GM23248 (cell line): ENCODE results near the gene ANXA8. TPM values are rescaled to one million over a fixed set of nuclear protein-coding genes. Genes with fewer than 3 reads are reported as not detected.
"Not testable (repeated sequence)": the region's sequence is repeated elsewhere in the genome, so short reads cannot be mapped to it uniquely, and the experiment has no call there.

Experiments used
- DNase-seq: peaks from one replicate; pipeline ENCODE4 v3.0.0-alpha.2; 2015
- H2AFZ ChIP-seq: fragments of 200-600 bp; sonication (generic); 2 replicates; pipeline ENCODE4 v1.6.1; 2016; ENCODE audit warnings: antibody characterized with exemption
- H3F3A ChIP-seq: fragments of 200-600 bp; sonication (generic); 2 replicates; pipeline ENCODE4 v1.6.1; 2016; ENCODE audit warnings: mild to moderate bottlenecking, antibody characterized with exemption, mixed run types; ENCODE audit not compliant: insufficient read depth
- H3K27ac ChIP-seq: fragments of 200-600 bp; sonication (generic); 2 replicates; pipeline ENCODE4 v1.5.1; 2016; ENCODE audit warnings: mild to moderate bottlenecking
- H3K27me3 ChIP-seq: fragments of 200-600 bp; sonication (generic); replicated peaks from 2 replicates; pipeline ENCODE4 v1.6.1; 2016; ENCODE audit warnings: mild to moderate bottlenecking; ENCODE audit not compliant: insufficient read depth
- H3K36me3 ChIP-seq: fragments of 200-600 bp; sonication (generic); 2 replicates; pipeline ENCODE4 v1.6.1; 2016; ENCODE audit warnings: low read depth, mild to moderate bottlenecking
- H3K4me1 ChIP-seq: fragments of 200-600 bp; sonication (generic); 2 replicates; pipeline ENCODE4 v1.6.1; 2016; ENCODE audit warnings: mild to moderate bottlenecking; ENCODE audit not compliant: insufficient read depth
- H3K4me2 ChIP-seq: fragments of 200-600 bp; sonication (generic); one replicate; pipeline ENCODE4 v1.6.1; 2016; ENCODE audit warnings: mild to moderate bottlenecking; ENCODE audit not compliant: unreplicated experiment
- H3K4me3 ChIP-seq: fragments of 200-600 bp; sonication (generic); 2 replicates; pipeline ENCODE4 v1.5.1; 2016; ENCODE audit warnings: mild to moderate bottlenecking
- H3K79me2 ChIP-seq: fragments of 200-600 bp; sonication (generic); 2 replicates; pipeline ENCODE4 v1.6.1; 2016; ENCODE audit warnings: mild to moderate bottlenecking; ENCODE audit not compliant: insufficient read depth
- H3K9ac ChIP-seq: fragments of 200-600 bp; sonication (generic); 2 replicates; pipeline ENCODE4 v1.6.1; 2016; ENCODE audit warnings: mild to moderate bottlenecking
- H3K9me2 ChIP-seq: fragments of 200-600 bp; sonication (generic); 2 replicates; pipeline ENCODE4 v1.6.1; 2016; ENCODE audit warnings: mixed run types, mild to moderate bottlenecking, moderate library complexity; ENCODE audit not compliant: insufficient read depth
- H3K9me3 ChIP-seq: fragments of 200-600 bp; sonication (generic); one replicate; pipeline ENCODE4 v1.6.1; 2017; ENCODE audit warnings: low read depth
- H4K20me1 ChIP-seq: fragments of 200-600 bp; sonication (generic); 2 replicates; pipeline ENCODE4 v1.6.0; 2016; ENCODE audit not compliant: insufficient read depth
- EZH2 ChIP-seq: fragments of 200-600 bp; sonication (generic); IDR thresholded peaks from 2 replicates; pipeline ENCODE4 v1.6.1; 2018; ENCODE audit warnings: antibody characterized with exemption, mild to moderate bottlenecking; ENCODE audit not compliant: insufficient read depth, poor library complexity, severe bottlenecking
- EZH2phosphoT487 ChIP-seq: fragments of 200-600 bp; sonication (generic); IDR thresholded peaks from 2 replicates; pipeline ENCODE4 v1.6.1; 2018; ENCODE audit warnings: antibody characterized with exemption, moderate library complexity, mild to moderate bottlenecking, low read depth; ENCODE audit not compliant: insufficient read depth
- WGBS, 2 experiments: methylation state at CpG; one replicate each; pipeline ENCODE4 v1.1.6; 2015 to 2017; ENCODE audit warnings: low lambda C conversion rate in 2 of 2, low coverage in 1 of 2; ENCODE audit errors: missing lambda C conversion rate in 2 of 2; 5-methylcytosine and 5-hydroxymethylcytosine counted together
- in situ Hi-C: fragments of 300-500 bp; cut with MboI; formaldehyde crosslinking; loops from 2 replicates; pipeline ENCODE4 v1.15.0; 2020
- polyA plus RNA-seq: library from polyadenylated mRNA; unstranded; fragments of >200 nt; fragmentation: Nextera tagmentation; extraction: Ambion mirVana; gene quantifications from 2 replicates; pipeline ENCODE4 v1.2.1, GENCODE V29; 2016
- total RNA-seq: library from RNA; depleted of rRNA; stranded (reverse); fragments of >200 nt; shearing (Covaris generic); gene quantifications from 2 replicates; pipeline ENCODE4 v1.2.3, GENCODE V29; 2014

The ANXA8 gene
- total and polyA plus RNA-seq, 2 experiments from 2014 or later, result 3.4 to 4.5 TPM

- peak overlapping the region; percentile 62 for H2AFZ ChIP-seq
- H3K9me2 ChIP-seq, in situ Hi-C loops, H3F3A ChIP-seq, H3K9me3 ChIP-seq, H4K20me1 ChIP-seq, H3K79me2 ChIP-seq, H3K27me3 ChIP-seq, H3K36me3 ChIP-seq: not testable (repeated sequence)
- WGBS, 2 experiments, result 2 to 9% methylated on average over 17 to 23 of the region's 37 CpGs
- H3K9ac ChIP-seq, result peak overlapping the region; percentile 83
- H3K4me2 ChIP-seq, result peak overlapping the region; percentile 46
- H3K4me3 ChIP-seq, result peak overlapping the region; percentile 33
- H3K4me1 ChIP-seq, result peaks cover 21% of the 10 kb centered on the region
- H3K27ac ChIP-seq, result peak overlapping the region; percentile 95
- peak; percentile 94 for DNase-seq
These were observed 22.6 kb downstream of the ANXA8 start for GRCh38 chr10:47461261-47461687.

- Histone ChIP-seq H3K9me3 (no peaks in the 10 kb centered on the region), H3K9me2 (no peaks in the 10 kb centered on the region), H2AFZ (0 out of 2 replicates have a peak overlapping the region, but pooled peaks have one; percentile 35), H3K79me2 (no peaks in the 10 kb centered on the region), H3K27me3 (no peaks in the 10 kb centered on the region), H3F3A (no peaks in the 10 kb centered on the region), H3K4me1 (peaks cover 21% of the 10 kb centered on the region), H3K4me2 (peak overlapping the region; percentile 55), H3K9ac (peak overlapping the region; percentile 50), H3K36me3 (no peaks in the 10 kb centered on the region), H4K20me1 (no peaks in the 10 kb centered on the region), H3K27ac (peak overlapping the region; percentile 83), H3K4me3 (no peak overlapping the region)
- 25 to 37% methylated on average over 4 of the region's 4 CpGs for WGBS, 2 experiments
- DNase-seq, result peak; percentile 90
- TF ChIP-seq EZH2, result no peak
- no peak for TF ChIP-seq EZH2phosphoT487
- in situ Hi-C loops, result no loop called here
These were observed 25.3 kb downstream of the ANXA8 start for GRCh38 chr10:47458466-47459154.

GRCh38 chr10:47457826-47458225, 26.1 kb downstream of the ANXA8 start:
- Histone ChIP-seq H3K9me2 (no peaks in the 10 kb centered on the region), H3K4me3 (no peak overlapping the region), H3K9me3 (no peaks in the 10 kb centered on the region), H3K27me3 (no peaks in the 10 kb centered on the region), H3K4me1 (peaks cover 21% of the 10 kb centered on the region), H3F3A (no peaks in the 10 kb centered on the region), H3K27ac (0 out of 2 replicates have a peak overlapping the region, but pooled peaks have one; percentile 83), H2AFZ (0 out of 2 replicates have a peak overlapping the region, but pooled peaks have one; percentile 35), H4K20me1 (no peaks in the 10 kb centered on the region), H3K4me2 (no peak overlapping the region), H3K9ac (no peak overlapping the region), H3K79me2 (no peaks in the 10 kb centered on the region), H3K36me3 (no peaks in the 10 kb centered on the region)
- no peak for TF ChIP-seq EZH2phosphoT487
- TF ChIP-seq EZH2, result no peak
- in situ Hi-C loops, result no loop called here
- no peak for DNase-seq
- 100% methylated on average over 1 of the region's 1 CpG for WGBS, 2 experiments

GRCh38 chr10:47457528-47457820, 26.4 kb downstream of the ANXA8 start:
- peaks cover 21% of the 10 kb centered on the region for H3K4me1 ChIP-seq
- H2AFZ ChIP-seq, result no peak overlapping the region
- H3K79me2 ChIP-seq, result no peaks in the 10 kb centered on the region
- H3K9me3 ChIP-seq, result no peaks in the 10 kb centered on the region
- H3K9ac ChIP-seq, result no peak overlapping the region
- no peak overlapping the region for H3K4me3 ChIP-seq
- TF ChIP-seq EZH2 (no peak), EZH2phosphoT487 (no peak)
- DNase-seq, result no peak
- no peaks in the 10 kb centered on the region for H3K27me3 ChIP-seq
- H3K36me3 ChIP-seq, result no peaks in the 10 kb centered on the region
- no peaks in the 10 kb centered on the region for H4K20me1 ChIP-seq
- no peaks in the 10 kb centered on the region for H3F3A ChIP-seq
- no peaks in the 10 kb centered on the region for H3K9me2 ChIP-seq
- no peak overlapping the region for H3K4me2 ChIP-seq
- H3K27ac ChIP-seq, result no peak overlapping the region
- in situ Hi-C loops, result no loop called here
- 38 to 54% methylated on average over 1 of the region's 1 CpG for WGBS, 2 experiments
